Measurements from ENCODE around the gene SLC22A25. TPM values are rescaled to one million over a fixed set of nuclear protein-coding genes. Genes with fewer than 3 reads are reported as not detected.

SLC22A25 gene
- total RNA-seq, 1 donor from 2014 or later, result not detected

- Histone ChIP-seq H3K27me3 (no peaks in the 10 kb centered on the region), H2AFZ (replicated peaks) (no peak overlapping the region), H3K9me3 (ENCODE audit: low read depth) (no peaks in the 10 kb centered on the region), H3K79me2 (ENCODE audit: low read depth) (no peaks in the 10 kb centered on the region), H3K4me1 (no peaks in the 10 kb centered on the region), H3K4me2 (no peak overlapping the region), H3K27ac (no peak overlapping the region), H3F3A (ENCODE audit: low read depth) (no peaks in the 10 kb centered on the region), H3K9ac (no peak overlapping the region), H4K20me1 (ENCODE audit: low read depth) (no peaks in the 10 kb centered on the region), H3K4me3 (no peak overlapping the region), H3K36me3 (no peaks in the 10 kb centered on the region)
- H3K9me3 Mint-ChIP-seq, result no peaks in the 10 kb centered on the region
- no peak overlapping the region for H3K27ac Mint-ChIP-seq
- H3K36me3 Mint-ChIP-seq, result no peaks in the 10 kb centered on the region
- no peak overlapping the region for H3K4me3 Mint-ChIP-seq
- TF ChIP-seq EZH2phosphoT487 (IDR thresholded peaks at IDR 0.05), result no peak
- no peak for TF ChIP-seq EZH2 (IDR thresholded peaks at IDR 0.05)
- no peak for TF ChIP-seq CTCF (IDR thresholded peaks at IDR 0.05)
- H3K27me3 Mint-ChIP-seq (ENCODE audit: insufficient read depth, low read depth), result no peaks in the 10 kb centered on the region
- peaks cover 5% of the 10 kb centered on the region for H3K4me1 Mint-ChIP-seq
- DNase-seq (ENCODE audit: low spot score), result no peak
Measured at GRCh38 chr11:63274776-63275175, 31.4 kb upstream of the SLC22A25 start.

- Histone ChIP-seq H3K36me3 (no peaks in the 10 kb centered on the region), H3K9ac (no peak overlapping the region), H2AFZ (replicated peaks) (no peak overlapping the region), H3K9me3 (ENCODE audit: low read depth) (no peaks in the 10 kb centered on the region), H4K20me1 (ENCODE audit: low read depth) (no peaks in the 10 kb centered on the region), H3F3A (ENCODE audit: low read depth) (no peaks in the 10 kb centered on the region), H3K79me2 (ENCODE audit: low read depth) (no peaks in the 10 kb centered on the region), H3K27me3 (no peaks in the 10 kb centered on the region), H3K4me3 (no peak overlapping the region), H3K4me1 (no peaks in the 10 kb centered on the region), H3K4me2 (no peak overlapping the region), H3K27ac (no peak overlapping the region)
- TF ChIP-seq CTCF (IDR thresholded peaks at IDR 0.05), result no peak
- no peak for TF ChIP-seq EZH2 (IDR thresholded peaks at IDR 0.05)
- TF ChIP-seq EZH2phosphoT487 (IDR thresholded peaks at IDR 0.05), result no peak
- no peaks in the 10 kb centered on the region for H3K27me3 Mint-ChIP-seq (ENCODE audit: insufficient read depth, low read depth)
- no peaks in the 10 kb centered on the region for H3K36me3 Mint-ChIP-seq
- no peak for DNase-seq (ENCODE audit: low spot score)
- H3K4me1 Mint-ChIP-seq, result peaks cover 5% of the 10 kb centered on the region
- no peak overlapping the region for H3K4me3 Mint-ChIP-seq
- H3K9me3 Mint-ChIP-seq, result no peaks in the 10 kb centered on the region
- H3K27ac Mint-ChIP-seq, result no peak overlapping the region
Measured at GRCh38 chr11:63273685-63274084, 30.3 kb upstream of the SLC22A25 start.

- Histone ChIP-seq H3K79me2 (ENCODE audit: low read depth) (no peaks in the 10 kb centered on the region), H3K4me3 (no peak overlapping the region), H3F3A (ENCODE audit: low read depth) (no peaks in the 10 kb centered on the region), H3K9me3 (ENCODE audit: low read depth) (no peaks in the 10 kb centered on the region), H3K9ac (no peak overlapping the region), H3K4me1 (no peaks in the 10 kb centered on the region), H3K36me3 (no peaks in the 10 kb centered on the region), H3K27me3 (no peaks in the 10 kb centered on the region), H3K4me2 (no peak overlapping the region), H2AFZ (replicated peaks) (peak overlapping the region; percentile 13), H3K27ac (no peak overlapping the region), H4K20me1 (ENCODE audit: low read depth) (no peaks in the 10 kb centered on the region)
- no peak overlapping the region for H3K27ac Mint-ChIP-seq
- no peaks in the 10 kb centered on the region for H3K9me3 Mint-ChIP-seq
- DNase-seq (ENCODE audit: low spot score), result no peak
- H3K4me1 Mint-ChIP-seq, result no peaks in the 10 kb centered on the region
- H3K36me3 Mint-ChIP-seq, result no peaks in the 10 kb centered on the region
- no peaks in the 10 kb centered on the region for H3K27me3 Mint-ChIP-seq (ENCODE audit: insufficient read depth, low read depth)
- no peak overlapping the region for H3K4me3 Mint-ChIP-seq
- TF ChIP-seq EZH2phosphoT487 (IDR thresholded peaks at IDR 0.05) (no peak), EZH2 (IDR thresholded peaks at IDR 0.05) (no peak), CTCF (IDR thresholded peaks at IDR 0.05) (no peak)
Measured at GRCh38 chr11:63262547-63262946, 19.1 kb upstream of the SLC22A25 start.
